Spleen (tissue), 13 donors: ENCODE measurements around the gene ANKRD13A. TPM values are rescaled to one million over a fixed set of nuclear protein-coding genes. Genes with fewer than 3 reads are reported as not detected.

ENCODE experiments used
- DNase-seq: peaks from one replicate; pipeline ENCODE4 v3.0.0-alpha.2; 2020
- H3K27ac ChIP-seq, 8 donors: fragments of 200-600 bp; sonication (generic) in 7 of 8; 1 replicate in 4 of 8; 2 replicates in 4 of 8; pipeline versions ENCODE4 v1.5.0 to v1.8.0; 2016 to 2021; ENCODE audit warnings: inconsistent platforms in 4 of 8, mild to moderate bottlenecking in 4 of 8, moderate library complexity in 1 of 8
- H3K27me3 ChIP-seq, 7 donors: fragments of 200-600 bp; sonication (generic) in 6 of 7; replicated peaks in 1 of 7; 1 replicate in 4 of 7; 2 replicates in 3 of 7; pipeline versions ENCODE4 v1.5.0 to v1.8.0; 2016 to 2021; ENCODE audit warnings: inconsistent platforms in 3 of 7, mild to moderate bottlenecking in 1 of 7
- H3K36me3 ChIP-seq, 6 donors: fragments of 200-600 bp; sonication (generic) in 5 of 6; 1 replicate in 4 of 6; 2 replicates in 2 of 6; pipeline versions ENCODE4 v1.5.0 to v1.8.0; 2016 to 2021; ENCODE audit warnings: inconsistent platforms in 2 of 6
- H3K4me1 ChIP-seq, 6 donors: fragments of 200-600 bp; sonication (generic) in 5 of 6; 1 replicate in 3 of 6; 2 replicates in 3 of 6; pipeline versions ENCODE4 v1.5.0 to v1.8.0; 2016 to 2021; ENCODE audit warnings: inconsistent platforms in 3 of 6
- H3K4me3 ChIP-seq, 8 donors: fragments of 200-600 bp; sonication (generic) in 7 of 8; 1 replicate in 4 of 8; 2 replicates in 4 of 8; pipeline versions ENCODE4 v1.5.0 to v1.8.0; 2016 to 2021; ENCODE audit warnings: inconsistent platforms in 4 of 8, mild to moderate bottlenecking in 4 of 8, moderate library complexity in 2 of 8
- H3K9me3 ChIP-seq, 8 donors: fragments of 200-600 bp; sonication (generic) in 7 of 8; 1 replicate in 4 of 8; 2 replicates in 4 of 8; pipeline versions ENCODE4 v1.5.0 to v1.8.0; 2016 to 2021; ENCODE audit warnings: inconsistent platforms in 4 of 8
- POLR2A ChIP-seq, 3 donors: fragments of 450-650 bp; IDR thresholded peaks; one replicate each; pipeline ENCODE4 v1.5.1; 2017; ENCODE audit warnings: antibody characterized with exemption in 3 of 3, mild to moderate bottlenecking in 1 of 3
- POLR2AphosphoS5 ChIP-seq, 3 donors: sonication (generic); formaldehyde crosslinking; IDR thresholded peaks; one replicate each; pipeline ENCODE4 v1.5.1; 2017; ENCODE audit warnings: antibody characterized with exemption in 3 of 3
- WGBS, 5 donors: extraction: QIAGEN DNeasy Blood & Tissue Kit in 3 of 5; methylation state at CpG; one replicate each; pipeline versions ENCODE4 v1.1.5 to v1.1.7; 2013 to 2018; 5-methylcytosine and 5-hydroxymethylcytosine counted together
- intact Hi-C: fragments of 100-400 bp; cut with DNase I; formaldehyde crosslinking; loops from one replicate; pipeline ENCODE4 v1.15.0; 2023; ENCODE audit warnings: low total_unique reads
- long read RNA-seq, 2 donors: transcript quantifications; one replicate each; lab custom pipeline, GENCODE V29; 2026
- polyA plus RNA-seq, 3 donors: library from polyadenylated mRNA; stranded (reverse); fragments of 200-250 nt; gene quantifications; one replicate each; pipeline ENCODE4 v1.2.1, GENCODE V29; 2013
- total RNA-seq, 7 donors: library from RNA; depleted of rRNA in 3 of 7; stranded (reverse); fragments of >200 nt in 3 of 7; fragmentation: NEBNext Ultra II Directional in 4 of 7; extraction: Animal tissue kit (Norgen Biotek cat#: 25700) in 4 of 7; gene quantifications; one replicate each; pipeline versions ENCODE4 v1.1.0 to v1.2.1, GENCODE V29; 2016 to 2021
- TF ChIP-seq, protein P1 (sequence below), 11 experiments: fragments of 200-600 bp in 7 of 11; fragments of 450-650 bp in 4 of 11; sonication (generic) in 4 of 11; IDR thresholded peaks in 8 of 11; conservative IDR thresholded peaks in 3 of 11; 1 replicate in 7 of 11; 2 replicates in 4 of 11; pipeline versions ENCODE4 v1.4.0 to v1.8.0; 2016 to 2021; ENCODE audit warnings: antibody characterized with exemption in 11 of 11, inconsistent platforms in 4 of 11, mild to moderate bottlenecking in 1 of 11
- donor health status: healthy with polysubstance abuse.
- donor health status: DM: no; HTN: no; CAD: no; lungs with moderate emphysema.
- donor health status: DM: no; HTN: no; CAD: no.
- donor health status: Bipolar disorder and iron deficiency.
- donor health status: healthy.
- donor health status: DM: no; HTN: no; CAD: no.
- donor health status: DM: yes; HTN: yes; CAD: no.

ANKRD13A gene
- total RNA-seq = 100 to 1,000 TPM in 4 of 7 donors, 10 to 100 TPM in 3; 88.0 to 134 (median 110) TPM
- 10 to 100 TPM; 32.9 to 46.8 (median 46.6) TPM for polyA plus RNA-seq
- long read RNA-seq, donor 1, full-length matches to known transcripts = 3 of 9 reads
- long read RNA-seq, donor 1, partial matches to known transcripts = 6 of 9 reads
- long read RNA-seq, donor 1, other reads (novel, unspliced or antisense) = 0 of 9 reads
- long read RNA-seq, donor 2, full-length matches to known transcripts = 4 of 4 reads
- long read RNA-seq, donor 2, partial matches to known transcripts = 0 of 4 reads
- long read RNA-seq, donor 2, other reads (novel, unspliced or antisense) = 0 of 4 reads

DNA sequence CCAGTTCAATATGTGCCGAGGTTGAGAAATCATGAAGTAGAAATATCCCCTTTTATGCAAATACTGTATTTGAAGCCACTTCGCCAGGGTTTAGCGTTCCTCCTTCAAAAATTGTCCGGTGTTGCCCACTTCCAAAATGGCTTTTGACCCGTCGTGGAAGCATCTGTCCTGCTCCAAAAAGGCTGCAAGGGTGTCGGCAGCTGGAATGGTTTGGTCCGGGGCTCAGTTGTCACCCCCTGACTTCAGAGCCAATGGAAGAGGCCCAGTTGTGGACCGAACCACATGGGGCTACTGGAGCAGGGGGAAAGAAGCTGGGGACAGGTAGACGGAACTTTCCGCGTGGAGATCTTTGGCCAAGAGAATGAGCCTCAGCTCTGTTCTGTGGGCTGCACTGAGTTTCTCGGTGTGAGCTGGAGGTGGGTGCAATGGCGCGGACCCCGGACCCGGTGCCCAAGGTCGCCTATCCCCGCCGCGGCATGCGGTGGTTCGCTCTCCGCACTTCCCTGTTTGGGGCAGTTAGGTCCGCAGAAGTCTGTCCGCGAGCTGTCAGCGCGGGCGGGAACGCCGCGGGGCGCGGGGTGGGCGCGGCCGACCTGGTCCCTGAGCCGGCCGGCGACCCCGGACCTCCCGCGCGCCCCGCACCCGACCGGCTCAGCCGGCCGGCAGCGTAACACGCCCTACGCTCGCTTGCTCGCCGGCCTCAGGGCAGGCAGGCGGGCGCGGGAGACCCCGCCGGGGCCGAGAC lies at the start of gene ANKRD13A:
Gene ANKRD13A (plus strand): TSS at position 527 of the 745 bp plus-strand sequence. CDS start 259 bp downstream, outside the sequence.
- Histone ChIP-seq H3K4me3 (peak within 1 kb of the TSS; percentile 85 to 99 (median 93)), H3K36me3 (peaks cover 0 to 14% (median 0%) of the 10 kb centered on the region in 6 donors), H3K27me3 (no peaks in the 10 kb centered on the region), H3K9me3 (no peaks in the 10 kb centered on the region), H3K27ac (peak within 1 kb of the TSS; percentile 86 to 100 (median 94)), H3K4me1 (peaks cover 33 to 87% (median 76%) of the 10 kb centered on the region in 6 donors)
- peak; percentile 96 for DNase-seq
- TF ChIP-seq POLR2AphosphoS5 (IDR thresholded peaks at IDR 0.05) (peak; percentile 94 to 95 (median 94)), POLR2A (IDR thresholded peaks at IDR 0.05) (peak in 1 of 3 donors; percentile 54)
- TF ChIP-seq, protein P1, sequence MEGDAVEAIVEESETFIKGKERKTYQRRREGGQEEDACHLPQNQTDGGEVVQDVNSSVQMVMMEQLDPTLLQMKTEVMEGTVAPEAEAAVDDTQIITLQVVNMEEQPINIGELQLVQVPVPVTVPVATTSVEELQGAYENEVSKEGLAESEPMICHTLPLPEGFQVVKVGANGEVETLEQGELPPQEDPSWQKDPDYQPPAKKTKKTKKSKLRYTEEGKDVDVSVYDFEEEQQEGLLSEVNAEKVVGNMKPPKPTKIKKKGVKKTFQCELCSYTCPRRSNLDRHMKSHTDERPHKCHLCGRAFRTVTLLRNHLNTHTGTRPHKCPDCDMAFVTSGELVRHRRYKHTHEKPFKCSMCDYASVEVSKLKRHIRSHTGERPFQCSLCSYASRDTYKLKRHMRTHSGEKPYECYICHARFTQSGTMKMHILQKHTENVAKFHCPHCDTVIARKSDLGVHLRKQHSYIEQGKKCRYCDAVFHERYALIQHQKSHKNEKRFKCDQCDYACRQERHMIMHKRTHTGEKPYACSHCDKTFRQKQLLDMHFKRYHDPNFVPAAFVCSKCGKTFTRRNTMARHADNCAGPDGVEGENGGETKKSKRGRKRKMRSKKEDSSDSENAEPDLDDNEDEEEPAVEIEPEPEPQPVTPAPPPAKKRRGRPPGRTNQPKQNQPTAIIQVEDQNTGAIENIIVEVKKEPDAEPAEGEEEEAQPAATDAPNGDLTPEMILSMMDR (IDR thresholded peaks at IDR 0.05 in 8 of 11, conservative IDR thresholded peaks at IDR 0.05 in 3 of 11) = peak in 1 of 11 experiments; percentile 3
- 0 to 1% (median 0%) methylated on average over 13 to 62 of the region's 62 CpGs for whole genome bisulfite sequencing, 5 donors
- intact Hi-C loops = no loop called here

DNA sequence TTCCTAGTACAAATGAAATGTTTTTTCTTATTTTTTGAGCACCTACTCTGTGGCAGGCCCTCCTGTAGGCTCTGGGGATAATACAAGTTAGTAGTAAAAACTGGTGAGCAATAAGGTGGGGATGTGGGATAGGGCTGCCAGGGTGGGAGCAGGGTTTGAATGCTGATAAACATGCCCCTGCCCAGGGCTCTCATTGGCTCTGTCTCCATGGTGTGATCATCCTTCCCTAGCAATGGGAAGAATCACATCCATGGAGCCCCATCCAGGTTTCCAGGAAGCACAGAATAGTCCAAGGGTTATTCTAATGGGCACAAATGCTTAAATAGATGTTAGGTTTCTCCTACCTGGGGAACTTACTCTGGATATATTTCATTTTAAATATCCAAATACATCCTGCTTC lies 48.6 kb upstream of the ANKRD13A start:
- Histone ChIP-seq H3K27me3 (no peaks in the 10 kb centered on the region), H3K36me3 (peaks cover 4 to 100% (median 80%) of the 10 kb centered on the region in 6 donors), H3K9me3 (no peaks in the 10 kb centered on the region), H3K4me1 (peaks cover 25 to 65% (median 50%) of the 10 kb centered on the region in 6 donors), H3K27ac (peak overlapping the region in 4 of 8 donors; percentile 62 to 71 (median 66)), H3K4me3 (no peak overlapping the region)
- TF ChIP-seq POLR2A (IDR thresholded peaks at IDR 0.05) (no peak), POLR2AphosphoS5 (IDR thresholded peaks at IDR 0.05) (no peak)
- TF ChIP-seq, protein P1 (IDR thresholded peaks at IDR 0.05 in 8 of 11, conservative IDR thresholded peaks at IDR 0.05 in 3 of 11) = no peak
- no peak for DNase-seq
- intact Hi-C loops = no loop called here

DNA sequence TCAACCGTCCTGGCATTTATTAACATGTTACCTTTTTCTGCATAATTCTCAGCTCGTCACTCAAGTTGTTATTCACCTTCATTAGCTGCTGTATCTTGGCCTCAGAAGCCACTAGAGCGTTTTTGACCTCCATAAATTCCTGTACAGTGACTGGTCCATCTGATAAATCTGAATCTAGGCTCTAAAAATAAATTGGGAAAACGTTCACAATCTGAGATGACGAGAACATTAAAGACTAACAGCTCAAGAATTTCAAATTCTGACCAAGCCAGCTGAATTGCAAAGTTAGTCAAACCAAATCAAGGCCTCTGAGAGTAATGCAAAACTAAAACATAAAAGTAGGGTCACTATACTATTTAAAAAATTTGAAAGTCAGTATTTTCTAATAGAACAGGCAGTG lies 48.1 kb upstream of the ANKRD13A start:
- no peak overlapping the region for H3K4me3 ChIP-seq
- TF ChIP-seq POLR2AphosphoS5 (IDR thresholded peaks at IDR 0.05) = no peak
- TF ChIP-seq, protein P1 (IDR thresholded peaks at IDR 0.05 in 8 of 11, conservative IDR thresholded peaks at IDR 0.05 in 3 of 11) = no peak
- TF ChIP-seq POLR2A (IDR thresholded peaks at IDR 0.05) = no peak
- H3K4me1 ChIP-seq = peaks cover 22 to 60% (median 45%) of the 10 kb centered on the region in 6 donors
- H3K27ac ChIP-seq = peak overlapping the region in 3 of 8 donors; percentile 0 to 71 (median 66)
- no peaks in the 10 kb centered on the region for H3K27me3 ChIP-seq
- 77 to 91% (median 85%) methylated on average over 5 of the region's 5 CpGs for WGBS, 5 donors
- no peaks in the 10 kb centered on the region for H3K9me3 ChIP-seq
- intact Hi-C loops = no loop called here
- no peak for DNase-seq
- H3K36me3 ChIP-seq = peaks cover 4 to 100% (median 85%) of the 10 kb centered on the region in 6 donors

DNA sequence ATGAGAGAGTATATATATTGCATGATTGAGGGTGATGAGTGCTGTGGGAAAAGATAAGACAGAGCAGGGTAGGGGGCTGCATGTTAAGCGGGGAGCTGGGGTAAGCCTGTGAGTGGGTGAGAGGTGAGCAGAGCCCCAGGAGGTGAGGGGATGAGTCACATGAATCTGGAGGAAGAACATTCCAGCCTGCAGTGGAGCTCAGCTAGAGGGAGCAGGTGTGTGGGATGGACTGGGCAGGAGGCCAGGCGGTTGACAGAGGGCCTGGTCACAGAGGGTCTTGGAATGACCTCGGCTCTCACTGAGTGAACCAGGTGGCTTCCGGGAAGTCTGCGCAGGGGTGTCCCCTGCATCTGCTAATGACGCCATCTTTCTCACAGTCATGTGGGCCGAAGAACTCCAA lies 47.5 kb upstream of the ANKRD13A start:
- DNase-seq = no peak
- H3K4me3 ChIP-seq = no peak overlapping the region
- H3K9me3 ChIP-seq = no peaks in the 10 kb centered on the region
- peaks cover 17 to 54% (median 38%) of the 10 kb centered on the region in 6 donors for H3K4me1 ChIP-seq
- H3K27me3 ChIP-seq = no peaks in the 10 kb centered on the region
- TF ChIP-seq, protein P1 (IDR thresholded peaks at IDR 0.05 in 8 of 11, conservative IDR thresholded peaks at IDR 0.05 in 3 of 11) = no peak
- TF ChIP-seq POLR2A (IDR thresholded peaks at IDR 0.05) = no peak
- TF ChIP-seq POLR2AphosphoS5 (IDR thresholded peaks at IDR 0.05) = no peak
- H3K36me3 ChIP-seq = peaks cover 4 to 100% (median 88%) of the 10 kb centered on the region in 6 donors
- 87 to 97% (median 93%) methylated on average over 7 of the region's 7 CpGs for WGBS, 5 donors
- H3K27ac ChIP-seq = peak overlapping the region in 5 of 8 donors; percentile 31 to 71 (median 47)
- intact Hi-C loops = no loop called here
